ENCODE measurements around the gene SLC5A12.

The SLC5A12 gene

GRCh38 chr11:26721948-26722475 is at the start of gene SLC5A12:
Gene SLC5A12 (minus strand): TSS chr11:26722060. CDS start chr11:26721714, 346 bp downstream.
- no peak for DNase-seq

GRCh38 chr11:26769027-26769426 is 47.2 kb upstream of the SLC5A12 start:
- no peak for DNase-seq

GRCh38 chr11:26767060-26767459 is 45.2 kb upstream of the SLC5A12 start:
- no peak for DNase-seq

GRCh38 chr11:26765323-26765722 is 43.5 kb upstream of the SLC5A12 start:
- DNase-seq, result no peak

GRCh38 chr11:26764825-26765224 is 43.0 kb upstream of the SLC5A12 start:
- no peak for DNase-seq

- no peak for DNase-seq
Measured at GRCh38 chr11:26764315-26764714, 42.5 kb upstream of the SLC5A12 start.

GRCh38 chr11:26762089-26762488 is 40.2 kb upstream of the SLC5A12 start:
- no peak for DNase-seq

GRCh38 chr11:26761361-26761809 is 39.5 kb upstream of the SLC5A12 start:
- no peak for DNase-seq

- no peak for DNase-seq
Measured at GRCh38 chr11:26757995-26758394, 36.1 kb upstream of the SLC5A12 start.

- DNase-seq, result no peak
Measured at GRCh38 chr11:26755762-26756161, 33.9 kb upstream of the SLC5A12 start.

- DNase-seq, result no peak
Measured at GRCh38 chr11:26753723-26754504, 32.1 kb upstream of the SLC5A12 start.

- DNase-seq, result no peak
Measured at GRCh38 chr11:26749927-26750326, 28.1 kb upstream of the SLC5A12 start.

GRCh38 chr11:26743622-26744021 is 21.8 kb upstream of the SLC5A12 start:
- no peak for DNase-seq

GRCh38 chr11:26742966-26743365 is 21.1 kb upstream of the SLC5A12 start:
- DNase-seq, result no peak

- DNase-seq, result no peak
Measured at GRCh38 chr11:26741036-26741435, 19.2 kb upstream of the SLC5A12 start.

GRCh38 chr11:26739366-26740073 is 17.7 kb upstream of the SLC5A12 start:
- DNase-seq, result no peak

GRCh38 chr11:26734691-26735090 is 12.8 kb upstream of the SLC5A12 start:
- no peak for DNase-seq

- no peak for DNase-seq
Measured at GRCh38 chr11:26731084-26731456, 9.2 kb upstream of the SLC5A12 start.

GRCh38 chr11:26730414-26731083 is 8.7 kb upstream of the SLC5A12 start:
- no peak for DNase-seq

GRCh38 chr11:26729284-26729683 is 7.4 kb upstream of the SLC5A12 start:
- DNase-seq, result no peak

- no peak for DNase-seq
Measured at GRCh38 chr11:26726960-26727359, 5.1 kb upstream of the SLC5A12 start.

- no peak for DNase-seq
Measured at GRCh38 chr11:26719998-26720397, 1.9 kb downstream of the SLC5A12 start.

- DNase-seq, result no peak
Measured at GRCh38 chr11:26719289-26719973, 2.4 kb downstream of the SLC5A12 start.

All from cortex of kidney (tissue), 1 donor.